GM21786 (cell line): ENCODE results near the gene GPR180.

Experiments
- ATAC-seq: cut with Tn5 transposase; IDR thresholded peaks from one replicate; pipeline ENCODE4 v1.9.1; 2021; ENCODE audit not compliant: unreplicated experiment

GPR180 gene

GRCh38 chr13:94601446-94602431, at the start of gene GPR180:
Gene GPR180 (plus strand): TSS chr13:94601857. CDS start chr13:94601928, 71 bp downstream.
- ATAC-seq: peak; percentile 99

- no peak for ATAC-seq
Observed at GRCh38 chr13:94552095-94552494, 49.6 kb upstream of the GPR180 start.

GRCh38 chr13:94553766-94554165, 47.9 kb upstream of the GPR180 start:
- no peak for ATAC-seq

GRCh38 chr13:94556041-94556440, 45.6 kb upstream of the GPR180 start:
- no peak for ATAC-seq

GRCh38 chr13:94556621-94557020, 45.0 kb upstream of the GPR180 start:
- no peak for ATAC-seq

- no peak for ATAC-seq
Observed at GRCh38 chr13:94557684-94558235, 43.9 kb upstream of the GPR180 start.

- ATAC-seq: no peak
Observed at GRCh38 chr13:94558716-94559115, 42.9 kb upstream of the GPR180 start.

- no peak for ATAC-seq
Observed at GRCh38 chr13:94559222-94559795, 42.3 kb upstream of the GPR180 start.

- ATAC-seq: no peak
Observed at GRCh38 chr13:94560116-94560515, 41.5 kb upstream of the GPR180 start.

- no peak for ATAC-seq
Observed at GRCh38 chr13:94561126-94561525, 40.5 kb upstream of the GPR180 start.

GRCh38 chr13:94567581-94567980, 34.1 kb upstream of the GPR180 start:
- no peak for ATAC-seq

- no peak for ATAC-seq
Observed at GRCh38 chr13:94568443-94568842, 33.2 kb upstream of the GPR180 start.

- no peak for ATAC-seq
Observed at GRCh38 chr13:94569615-94570014, 32.0 kb upstream of the GPR180 start.

- ATAC-seq: no peak
Observed at GRCh38 chr13:94579063-94579462, 22.6 kb upstream of the GPR180 start.

- no peak for ATAC-seq
Observed at GRCh38 chr13:94583926-94584325, 17.7 kb upstream of the GPR180 start.

GRCh38 chr13:94585543-94586101, 16.0 kb upstream of the GPR180 start:
- ATAC-seq: no peak

- no peak for ATAC-seq
Observed at GRCh38 chr13:94586371-94586770, 15.3 kb upstream of the GPR180 start.

- no peak for ATAC-seq
Observed at GRCh38 chr13:94588541-94588940, 13.1 kb upstream of the GPR180 start.

- no peak for ATAC-seq
Observed at GRCh38 chr13:94590744-94591143, 10.9 kb upstream of the GPR180 start.

GRCh38 chr13:94595001-94595949, 6.4 kb upstream of the GPR180 start:
- peak; percentile 33 for ATAC-seq
